ENCODE measurements around the gene TMEM213.

Gene TMEM213

DNA sequence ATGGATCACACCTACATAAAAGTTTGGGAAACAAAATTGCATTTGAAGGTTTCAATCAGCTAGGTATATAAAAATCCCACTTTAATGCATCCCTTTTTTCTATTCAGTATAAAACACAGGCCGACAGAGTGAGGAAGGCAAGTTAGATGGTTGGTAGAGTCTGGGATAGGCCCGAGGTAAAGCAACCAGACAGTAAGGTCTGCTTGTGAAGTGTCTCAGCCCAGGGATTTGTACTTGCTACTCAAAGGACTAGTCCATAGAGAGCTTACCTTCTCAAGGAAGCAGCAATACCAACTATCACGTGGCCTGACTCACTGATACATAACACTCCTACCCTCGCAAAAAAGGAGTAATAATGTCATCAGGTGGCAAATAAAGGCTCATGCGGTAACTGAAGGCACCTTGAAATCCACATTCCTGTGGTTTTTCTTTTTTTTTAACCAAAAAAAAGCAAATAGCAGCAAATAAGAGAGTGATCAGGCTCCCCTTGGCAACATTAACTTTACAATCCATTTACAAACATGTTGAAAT, 56.4 kb downstream of the TMEM213 start:
- DNase-seq (ENCODE audit: low read depth), result no peak
- no peak overlapping the region for H3K4me3 ChIP-seq (ENCODE audit: low read depth, low read length)
- no peak for TF ChIP-seq CTCF (IDR thresholded peaks at IDR 0.05; ENCODE audit: control insufficient read depth, extremely low read depth, insufficient read depth)

GRCh38 chr7:138857728-138858127, 59.9 kb downstream of the TMEM213 start:
- no peak for DNase-seq (ENCODE audit: low read depth)
- no peak overlapping the region for H3K4me3 ChIP-seq (ENCODE audit: low read depth, low read length)
- no peak for TF ChIP-seq CTCF (IDR thresholded peaks at IDR 0.05; ENCODE audit: control insufficient read depth, extremely low read depth, insufficient read depth)

DNA sequence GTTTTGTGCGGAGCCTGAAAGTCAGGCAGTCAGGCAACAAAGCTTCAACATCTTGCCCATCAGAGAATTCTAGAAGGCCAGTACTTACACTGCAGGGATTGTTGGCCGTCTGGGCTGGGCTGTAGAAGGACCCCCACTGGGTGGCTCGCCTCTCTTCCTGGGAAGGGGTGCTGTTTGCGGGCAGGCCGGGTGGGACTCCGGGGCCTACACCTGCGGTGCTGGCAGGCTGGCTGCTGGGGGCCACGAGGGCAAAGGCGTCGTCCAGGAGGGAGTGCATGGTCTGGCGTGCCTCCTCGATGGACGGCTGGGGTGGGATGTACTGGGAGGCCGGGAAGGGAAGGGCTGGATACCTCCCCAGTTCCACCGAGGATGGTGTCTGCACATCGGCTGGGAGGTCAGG, 63.3 kb downstream of the TMEM213 start:
- no peak for TF ChIP-seq CTCF (IDR thresholded peaks at IDR 0.05; ENCODE audit: control insufficient read depth, extremely low read depth, insufficient read depth)
- no peak overlapping the region for H3K4me3 ChIP-seq (ENCODE audit: low read depth, low read length)
- DNase-seq (ENCODE audit: low read depth), result no peak

GRCh38 chr7:138863931-138864330, 66.1 kb downstream of the TMEM213 start:
- DNase-seq (ENCODE audit: low read depth), result no peak
- H3K4me3 ChIP-seq (ENCODE audit: low read depth, low read length), result no peak overlapping the region
- TF ChIP-seq CTCF (IDR thresholded peaks at IDR 0.05; ENCODE audit: control insufficient read depth, extremely low read depth, insufficient read depth), result no peak

DNA sequence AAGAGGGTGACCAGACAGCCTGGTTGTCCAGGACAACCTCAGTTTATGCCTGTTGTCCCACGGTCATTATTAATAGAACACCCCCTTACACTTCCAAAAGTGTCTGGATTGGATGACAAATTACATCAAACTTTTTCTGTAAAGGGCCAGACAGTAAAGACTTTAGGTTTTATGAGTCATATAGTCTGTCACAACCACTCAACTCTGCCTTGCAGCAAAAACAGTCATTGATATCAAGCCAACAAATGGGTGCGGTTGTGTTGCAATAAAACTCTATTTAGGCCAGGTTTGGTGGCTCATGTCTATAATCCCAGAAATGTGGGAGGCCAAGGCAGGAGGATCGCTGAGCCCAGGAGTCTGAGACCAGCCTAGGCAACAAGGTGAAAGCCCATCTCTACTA, 66.9 kb downstream of the TMEM213 start:
- no peak for DNase-seq (ENCODE audit: low read depth)
- no peak overlapping the region for H3K4me3 ChIP-seq (ENCODE audit: low read depth, low read length)
- TF ChIP-seq CTCF (IDR thresholded peaks at IDR 0.05; ENCODE audit: control insufficient read depth, extremely low read depth, insufficient read depth), result no peak

DNA sequence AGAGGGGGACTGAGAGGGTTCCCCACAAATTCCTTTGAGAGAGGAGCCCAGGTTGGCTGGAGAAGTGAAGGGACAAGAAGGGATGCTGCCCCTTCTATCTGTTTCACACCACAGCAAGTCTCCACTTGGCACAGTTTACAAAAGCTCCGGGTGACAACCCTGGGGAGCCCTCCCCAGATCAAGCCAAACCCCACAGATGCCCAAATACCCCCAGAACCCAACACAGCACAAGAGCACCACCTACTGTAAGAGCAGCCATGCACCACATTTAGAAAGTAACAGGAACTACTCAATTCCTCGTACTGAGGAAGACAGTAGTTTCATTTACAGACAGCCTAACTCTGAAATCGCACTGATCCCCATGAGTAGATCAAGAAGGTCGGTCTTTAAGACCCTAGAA, 68.0 kb downstream of the TMEM213 start:
- H3K4me3 ChIP-seq (ENCODE audit: low read depth, low read length), result no peak overlapping the region
- TF ChIP-seq CTCF (IDR thresholded peaks at IDR 0.05; ENCODE audit: control insufficient read depth, extremely low read depth, insufficient read depth), result 0 out of 2 replicates have a peak, but pooled peaks have one; percentile 22
- DNase-seq (ENCODE audit: low read depth), result no peak

DNA sequence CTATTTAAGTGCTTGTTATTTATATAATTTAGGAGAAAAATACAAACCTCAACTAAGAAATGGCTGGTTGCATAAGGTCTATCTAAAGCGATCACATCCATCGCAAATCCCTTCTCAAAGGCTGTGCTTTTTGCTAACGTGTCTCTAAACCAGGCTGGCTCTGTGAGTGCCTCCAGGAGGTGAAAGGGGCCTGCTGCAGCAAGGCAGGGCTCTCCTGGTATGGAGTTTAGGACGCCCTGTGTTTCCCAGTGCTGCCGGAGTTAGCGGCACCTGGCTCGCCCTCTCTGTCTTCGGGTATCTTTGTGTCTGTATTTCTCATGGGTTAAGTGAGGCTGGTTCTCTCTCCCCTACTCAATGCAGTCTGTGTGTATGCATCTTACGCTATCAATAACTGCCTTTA, 68.6 kb downstream of the TMEM213 start:
- TF ChIP-seq CTCF (IDR thresholded peaks at IDR 0.05; ENCODE audit: control insufficient read depth, extremely low read depth, insufficient read depth), result no peak

More for the DNA sequence above, 68.6 kb downstream of the TMEM213 start:
- no peak for DNase-seq (ENCODE audit: low read depth)
- H3K4me3 ChIP-seq (ENCODE audit: low read depth, low read length), result no peak overlapping the region
